Stimulated activated CD8-positive, alpha-beta memory T cell treated with anti-CD3 and anti-CD28 coated beads, Interleukin-4, amount 100 ng/mL, for 1 hour (primary cell): Measurements from ENCODE around the gene TEX44.

ENCODE experiments used
- DNase-seq, 2 donors: peaks; one replicate each; pipeline ENCODE4 v3.0.0-alpha.2; 2020; ENCODE audit warnings: low read depth in 2 of 2, low spot score in 1 of 2

TEX44 gene

GRCh38 chr2:231633241-231633976 lies 40.7 kb downstream of the TEX44 start:
- no peak for DNase-seq

GRCh38 chr2:231634412-231634811 lies 41.7 kb downstream of the TEX44 start:
- no peak for DNase-seq

GRCh38 chr2:231634951-231635875 lies 42.5 kb downstream of the TEX44 start:
- no peak for DNase-seq

- no peak for DNase-seq
Measured at GRCh38 chr2:231640241-231640640, 47.6 kb downstream of the TEX44 start.

- no peak for DNase-seq
Measured at GRCh38 chr2:231640641-231641111, 48.0 kb downstream of the TEX44 start.

GRCh38 chr2:231642631-231643494 lies 50.2 kb downstream of the TEX44 start:
- peak in 1 of 2 donors; percentile 31 for DNase-seq

- DNase-seq = no peak
Measured at GRCh38 chr2:231643495-231643888, 50.8 kb downstream of the TEX44 start.
